Calu3 (cell line): ENCODE data around the gene DCDC2C. TPM values are rescaled to one million over a fixed set of nuclear protein-coding genes. Genes with fewer than 3 reads are reported as not detected.

ENCODE experiments used
- BruUV-seq: library from RNA; stranded (reverse); fragments of 400-500 nt; replicated peaks from 2 replicates; lab custom pipeline; 2021; lab: Mats Ljungman, UMichigan
- CTCF ChIA-PET: fragments of 300-600 bp; sonication (Branson Sonifier 250); formaldehyde crosslinking; loops from one replicate; lab custom pipeline; 2022; ENCODE audit warnings: antibody characterized with exemption; lab: Charles Lee
- DNase-seq: peaks from one replicate; pipeline ENCODE4 v3.0.0; 2022
- H3K27ac Mint-ChIP-seq: one replicate; pipeline ENCODE4 v1.8.0; 2022; ENCODE audit warnings: mixed read lengths; ENCODE audit not compliant: unreplicated experiment
- H3K27me3 Mint-ChIP-seq: one replicate; pipeline ENCODE4 v1.8.0; 2022; ENCODE audit warnings: mixed read lengths; ENCODE audit not compliant: unreplicated experiment
- H3K36me3 Mint-ChIP-seq: one replicate; pipeline ENCODE4 v1.8.0; 2022; ENCODE audit warnings: mild to moderate bottlenecking, moderate library complexity, mixed read lengths; ENCODE audit not compliant: insufficient read depth, unreplicated experiment
- H3K4me1 Mint-ChIP-seq: one replicate; pipeline ENCODE4 v1.8.0; 2022; ENCODE audit warnings: mild to moderate bottlenecking, low read depth, mixed read lengths; ENCODE audit not compliant: unreplicated experiment
- H3K4me3 Mint-ChIP-seq: one replicate; pipeline ENCODE4 v1.8.0; 2022; ENCODE audit warnings: mild to moderate bottlenecking, low read depth, moderate library complexity, mixed read lengths; ENCODE audit not compliant: unreplicated experiment
- H3K9me3 Mint-ChIP-seq: one replicate; pipeline ENCODE4 v1.8.0; 2022; ENCODE audit warnings: low read depth, mixed read lengths; ENCODE audit not compliant: unreplicated experiment
- intact Hi-C: fragments of 100-400 bp; cut with micrococcal nuclease; formaldehyde crosslinking; loops from one replicate; pipeline ENCODE4 v1.10.0; 2022; ENCODE audit not compliant: unreplicated experiment
- total RNA-seq: library from RNA; stranded (reverse); gene quantifications from 2 replicates; pipeline ENCODE4 v1.2.3, GENCODE V29; 2022
- TF ChIP-seq, protein P1 (sequence below): fragments of 200-600 bp; IDR thresholded peaks from one replicate; pipeline ENCODE4 v1.8.0; 2022; ENCODE audit warnings: antibody characterized with exemption; ENCODE audit not compliant: unreplicated experiment

Gene DCDC2C
- total RNA-seq, 1 experiment from 2014 or later: not detected

DNA sequence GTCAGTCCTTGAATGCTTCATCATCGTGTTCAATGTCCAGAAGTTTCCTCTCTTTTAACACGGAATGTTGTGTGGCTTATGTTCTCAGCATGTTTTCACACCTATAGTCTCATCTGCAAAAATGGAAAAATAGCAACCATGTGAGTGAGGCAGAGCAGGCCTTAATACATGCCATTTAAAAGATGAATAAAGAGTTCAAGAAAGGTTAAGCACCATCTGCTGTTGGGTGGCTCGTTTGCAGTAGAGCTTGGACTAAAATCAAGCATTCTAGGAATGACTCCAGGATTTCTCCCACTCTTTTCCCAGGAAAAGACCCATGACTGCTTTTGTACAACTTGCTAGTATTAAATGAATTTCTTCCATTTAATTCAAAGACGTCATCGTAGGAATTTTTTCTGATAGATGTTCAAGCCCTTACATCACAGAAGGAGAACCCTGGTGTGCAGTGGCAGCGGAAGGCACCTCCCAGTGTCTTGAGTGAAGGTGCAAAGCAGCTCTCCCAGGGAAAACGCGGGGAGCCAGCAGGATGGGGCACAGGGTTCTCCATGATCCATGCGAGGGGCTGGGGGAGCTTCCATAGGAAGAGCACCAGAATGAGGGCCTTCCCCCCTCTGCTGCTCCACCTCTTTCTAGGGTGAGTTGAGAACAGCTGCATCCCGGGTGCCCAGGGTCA is 9.6 kb downstream of the DCDC2C start:
- no peak overlapping the region for H3K27ac Mint-ChIP-seq
- CTCF ChIA-PET: interaction anchor here (0.7 kb wide), 1 partner anchor 58 kb away, joined by 3 read pairs; no protein-coding TSS in a partner anchor

DNA sequence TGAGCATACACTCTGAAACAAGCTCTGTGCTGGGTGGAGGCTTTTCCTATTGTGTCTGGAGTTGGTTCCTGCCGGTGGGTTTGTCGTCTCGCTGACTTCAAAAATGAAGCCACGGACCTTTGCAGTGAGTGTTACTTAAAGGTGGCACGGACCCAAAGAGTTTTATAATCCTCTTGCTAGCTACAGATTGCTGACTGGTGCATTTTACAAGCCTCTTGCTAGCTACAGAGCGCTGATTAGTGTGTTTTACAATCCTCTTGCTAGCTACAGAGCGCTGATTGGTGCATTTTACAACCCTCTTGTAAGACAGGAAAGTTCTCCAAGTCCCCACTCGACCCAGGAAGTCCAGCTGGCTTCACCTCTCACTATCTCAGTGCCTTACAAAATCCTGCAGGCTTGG is 15.3 kb downstream of the DCDC2C start:
- CTCF ChIA-PET: interaction anchor here (0.9 kb wide), 1 partner anchor 9 kb away, joined by 3 read pairs; no protein-coding TSS in a partner anchor
- no peaks in the 10 kb centered on the region for H3K4me1 Mint-ChIP-seq
- TF ChIP-seq, protein P1, sequence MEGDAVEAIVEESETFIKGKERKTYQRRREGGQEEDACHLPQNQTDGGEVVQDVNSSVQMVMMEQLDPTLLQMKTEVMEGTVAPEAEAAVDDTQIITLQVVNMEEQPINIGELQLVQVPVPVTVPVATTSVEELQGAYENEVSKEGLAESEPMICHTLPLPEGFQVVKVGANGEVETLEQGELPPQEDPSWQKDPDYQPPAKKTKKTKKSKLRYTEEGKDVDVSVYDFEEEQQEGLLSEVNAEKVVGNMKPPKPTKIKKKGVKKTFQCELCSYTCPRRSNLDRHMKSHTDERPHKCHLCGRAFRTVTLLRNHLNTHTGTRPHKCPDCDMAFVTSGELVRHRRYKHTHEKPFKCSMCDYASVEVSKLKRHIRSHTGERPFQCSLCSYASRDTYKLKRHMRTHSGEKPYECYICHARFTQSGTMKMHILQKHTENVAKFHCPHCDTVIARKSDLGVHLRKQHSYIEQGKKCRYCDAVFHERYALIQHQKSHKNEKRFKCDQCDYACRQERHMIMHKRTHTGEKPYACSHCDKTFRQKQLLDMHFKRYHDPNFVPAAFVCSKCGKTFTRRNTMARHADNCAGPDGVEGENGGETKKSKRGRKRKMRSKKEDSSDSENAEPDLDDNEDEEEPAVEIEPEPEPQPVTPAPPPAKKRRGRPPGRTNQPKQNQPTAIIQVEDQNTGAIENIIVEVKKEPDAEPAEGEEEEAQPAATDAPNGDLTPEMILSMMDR: no peak
- peaks cover 22% of the 10 kb centered on the region for H3K27me3 Mint-ChIP-seq
- H3K36me3 Mint-ChIP-seq: no peaks in the 10 kb centered on the region
- no TSS peak for BruUV-seq
- H3K4me3 Mint-ChIP-seq: no peak overlapping the region
- H3K9me3 Mint-ChIP-seq: no peaks in the 10 kb centered on the region
- intact Hi-C loops: no loop called here
- no peak overlapping the region for H3K27ac Mint-ChIP-seq
- no peak for DNase-seq

More for the DNA sequence above, 9.6 kb downstream of the DCDC2C start:
- intact Hi-C loops: no loop called here
- BruUV-seq: no TSS peak
- H3K27me3 Mint-ChIP-seq: peaks cover 11% of the 10 kb centered on the region
- H3K36me3 Mint-ChIP-seq: no peaks in the 10 kb centered on the region
- TF ChIP-seq, protein P1: no peak
- no peak overlapping the region for H3K4me3 Mint-ChIP-seq
- no peak for DNase-seq
- H3K4me1 Mint-ChIP-seq: no peaks in the 10 kb centered on the region
- H3K9me3 Mint-ChIP-seq: no peaks in the 10 kb centered on the region

DNA sequence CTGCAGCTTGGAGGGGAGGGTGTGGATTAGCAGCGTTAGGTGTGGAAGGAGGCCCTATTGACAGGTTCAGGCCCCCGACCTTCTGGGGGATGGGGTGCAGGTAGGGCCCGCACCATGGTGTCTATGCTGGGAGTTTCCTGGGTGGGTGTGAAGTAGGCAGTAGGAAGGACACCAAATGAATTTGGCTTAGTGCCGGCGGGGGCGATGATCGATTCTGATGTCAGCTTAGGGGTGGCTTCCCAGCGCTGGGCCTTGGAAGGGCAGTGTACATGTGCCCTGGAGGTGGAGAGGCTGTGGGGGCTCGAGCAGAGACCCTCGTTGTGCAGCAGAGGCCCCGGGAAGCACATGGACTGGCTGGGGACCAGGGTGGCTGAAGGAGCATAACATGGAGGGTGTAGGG is 21.6 kb downstream of the DCDC2C start:
- BruUV-seq: no TSS peak

DNA sequence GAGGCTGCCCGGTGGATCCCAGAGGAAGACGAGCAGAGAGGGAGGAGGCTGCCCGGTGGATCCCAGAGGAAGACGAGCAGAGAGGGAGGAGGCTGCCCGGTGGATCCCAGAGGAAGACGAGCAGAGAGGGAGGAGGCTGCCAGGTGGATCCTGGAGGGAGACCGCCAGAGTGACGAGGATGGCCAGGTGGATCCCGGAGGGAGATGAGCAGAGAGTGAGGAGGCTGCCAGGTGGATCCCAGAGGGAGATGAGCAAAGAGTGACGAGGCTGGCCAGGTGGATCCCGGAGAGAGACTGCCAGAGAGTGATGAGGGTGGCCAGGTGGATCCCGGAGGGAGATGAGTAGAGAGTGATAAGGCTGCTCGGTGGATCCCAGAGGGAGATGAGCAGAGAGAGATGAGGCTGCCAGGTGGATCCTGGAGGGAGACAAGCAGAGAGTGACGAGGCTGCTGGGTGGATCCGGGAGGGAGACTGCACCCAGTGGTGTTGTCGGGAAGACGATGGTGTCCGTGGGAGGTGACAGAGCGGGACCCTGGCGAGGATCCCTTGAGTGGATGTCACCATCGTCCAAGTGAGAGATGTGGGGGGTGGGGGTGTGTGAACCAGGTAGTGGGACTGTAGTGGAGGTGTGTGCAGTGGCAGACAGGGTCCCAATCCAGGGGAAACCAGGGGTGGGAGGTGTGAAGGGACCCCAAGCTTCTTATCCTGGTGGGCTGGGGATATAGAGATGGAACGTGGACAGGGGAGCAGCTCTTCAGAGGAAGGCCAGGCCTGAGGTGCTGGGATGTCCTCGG is 22.3 kb downstream of the DCDC2C start:
- CTCF ChIA-PET: interaction anchor here (0.6 kb wide), 1 partner anchor 100 kb away, joined by 5 read pairs; no protein-coding TSS in a partner anchor
- no peak for DNase-seq
- Mint-ChIP-seq H3K4me3 (no peak overlapping the region), H3K36me3 (no peaks in the 10 kb centered on the region), H3K27ac (no peak overlapping the region), H3K27me3 (peaks cover 72% of the 10 kb centered on the region), H3K4me1 (no peaks in the 10 kb centered on the region), H3K9me3 (no peaks in the 10 kb centered on the region)
- no TSS peak for BruUV-seq
- intact Hi-C loops: no loop called here
- TF ChIP-seq, protein P1: no peak

More for the DNA sequence above, 21.6 kb downstream of the DCDC2C start:
- Mint-ChIP-seq H3K36me3 (no peaks in the 10 kb centered on the region), H3K27ac (no peak overlapping the region), H3K4me3 (no peak overlapping the region), H3K9me3 (no peaks in the 10 kb centered on the region), H3K27me3 (peaks cover 67% of the 10 kb centered on the region), H3K4me1 (no peaks in the 10 kb centered on the region)
- CTCF ChIA-PET: no interaction called here
- intact Hi-C loops: no loop called here
- DNase-seq: no peak
- TF ChIP-seq, protein P1: no peak
